GM12878 (cell line): Measurements from ENCODE around the gene MCUB. TPM values are rescaled to one million over a fixed set of nuclear protein-coding genes. Genes with fewer than 3 reads are reported as not detected.

Experiments used
- ATAC-seq: fragments of 200-7000 bp; cut with Tn5 transposase; 3 replicates; pipeline ENCODE4 v1.9.1; 2020; ENCODE audit warnings: mild to moderate bottlenecking, moderate library complexity
- BruUV-seq: library from RNA; stranded (reverse); fragments of 400-500 nt; replicated peaks from 2 replicates; lab custom pipeline; 2021; lab: Mats Ljungman, UMichigan
- CTCF ChIA-PET: fragments of 300-600 bp; sonication (Branson Sonifier 250); formaldehyde crosslinking; extraction: SDS; loops from one replicate; lab custom pipeline; 2021; ENCODE audit warnings: inconsistent platforms; lab: Yijun Ruan, JAX
- POLR2A ChIA-PET: fragments of 350-600 bp; formaldehyde crosslinking; extraction: SDS; loops from one replicate; lab custom pipeline; 2021; ENCODE audit warnings: inconsistent platforms; lab: Charles Lee
- RAD21 ChIA-PET: fragments of 300-600 bp; sonication (Branson Sonifier 250); formaldehyde crosslinking; loops from one replicate; lab custom pipeline; 2023; ENCODE audit warnings: antibody characterized with exemption; ENCODE audit not compliant: unreplicated experiment; lab: Charles Lee
- SMC1A ChIA-PET: fragments of 300-600 bp; sonication (Branson Sonifier 250); formaldehyde crosslinking; loops from one replicate; lab custom pipeline; 2023; ENCODE audit not compliant: unreplicated experiment, uncharacterized antibody; lab: Charles Lee
- DNase-seq: peaks from one replicate; pipeline ENCODE4 v3.0.0-alpha.2; 2011; ENCODE audit warnings: low read depth, low spot score
- FAIRE-seq: peaks from 3 replicates; lab custom pipeline; 2011; peaks lifted over from hg19 to GRCh38; lab: Jason Lieb, UNC
- H2AFZ ChIP-seq: 2 replicates; pipeline ENCODE4 v1.6.0; 2011; ENCODE audit warnings: low read depth, low read length, control low read depth; ENCODE audit not compliant: control insufficient read depth
- H3K27ac ChIP-seq: 2 replicates; pipeline ENCODE4 v1.5.1; 2011; ENCODE audit warnings: control low read depth; ENCODE audit not compliant: control insufficient read depth, insufficient read depth
- H3K27me3 ChIP-seq, 2 experiments: replicated peaks in 1 of 2; 2 replicates each; pipeline versions ENCODE4 v1.6.0 to v1.6.1; 2011; ENCODE audit warnings: low read length in 1 of 2; ENCODE audit not compliant: control insufficient read depth in 2 of 2, insufficient read depth in 2 of 2
- H3K36me3 ChIP-seq, 2 experiments: 2 replicates each; pipeline ENCODE4 v1.5.1; 2011; ENCODE audit warnings: low read length in 1 of 2; ENCODE audit not compliant: control insufficient read depth in 2 of 2, insufficient read depth in 2 of 2
- H3K4me1 ChIP-seq: 2 replicates; pipeline ENCODE4 v1.6.1; 2011; ENCODE audit warnings: mild to moderate bottlenecking, low read length, moderate library complexity, mixed read lengths; ENCODE audit not compliant: control insufficient read depth, insufficient read depth
- H3K4me2 ChIP-seq: 2 replicates; pipeline ENCODE4 v1.6.0; 2011; ENCODE audit warnings: control low read depth; ENCODE audit not compliant: control insufficient read depth, insufficient read depth
- H3K4me3 ChIP-seq: fragments of 200-600 bp; sonication (generic); 2 replicates; pipeline ENCODE4 v1.5.1; 2016
- H3K79me2 ChIP-seq: 2 replicates; pipeline ENCODE4 v1.6.0; 2011; ENCODE audit warnings: low read length; ENCODE audit not compliant: control insufficient read depth, insufficient read depth
- H3K9ac ChIP-seq: 2 replicates; pipeline ENCODE4 v1.8.0; 2011; ENCODE audit warnings: low read length, control low read depth, mixed read lengths; ENCODE audit not compliant: control insufficient read depth, insufficient read depth
- H3K9me3 ChIP-seq: replicated peaks from 3 replicates; pipeline ENCODE4 v1.5.1; 2011; ENCODE audit warnings: mild to moderate bottlenecking, low read length; ENCODE audit not compliant: control insufficient read depth, insufficient read depth
- H4K20me1 ChIP-seq: 2 replicates; pipeline ENCODE4 v1.6.0; 2011; ENCODE audit not compliant: control insufficient read depth, insufficient read depth
- EGR1 ChIP-seq, 2 experiments: IDR thresholded peaks; 1 replicate in 1 of 2; 2 replicates in 1 of 2; pipeline ENCODE4 v1.6.1; 2011 to 2012; ENCODE audit warnings: low read depth in 2 of 2, low read length in 2 of 2, borderline replicate concordance in 1 of 2, mild to moderate bottlenecking in 1 of 2, moderate library complexity in 1 of 2
- GATAD2B ChIP-seq: fragments of 450-650 bp; conservative IDR thresholded peaks from 2 replicates; pipeline ENCODE4 v1.6.1; 2017; ENCODE audit warnings: low read depth, mild to moderate bottlenecking, moderate library complexity
- ZNF622 ChIP-seq: fragments of 450-650 bp; IDR thresholded peaks from 2 replicates; pipeline ENCODE4 v1.6.1; 2017; ENCODE audit warnings: mild to moderate bottlenecking, inconsistent platforms
- WGBS: methylation state at CpG from one replicate; pipeline ENCODE4 v1.1.6; 2016; ENCODE audit warnings: low lambda C conversion rate; ENCODE audit not compliant: insufficient replicate concordance, insufficient coverage; ENCODE audit errors: missing lambda C conversion rate; 5-methylcytosine and 5-hydroxymethylcytosine counted together
- in situ Hi-C: fragments of 300-500 bp; cut with MboI; formaldehyde crosslinking; loops from 9 replicates; pipeline ENCODE4 v1.14.3; 2018; ENCODE audit warnings: mixed read lengths
- intact Hi-C: fragments of 100-400 bp; cut with micrococcal nuclease; formaldehyde crosslinking; loops from one replicate; pipeline ENCODE4 v1.14.2; 2022; ENCODE audit not compliant: unreplicated experiment
- polyA plus RNA-seq, 11 experiments: library from polyadenylated mRNA; depleted of rRNA in 4 of 11; unstranded in 6 of 11; stranded (reverse) in 5 of 11; fragments of >200 nt; fragmentation: Nextera tagmentation in 4 of 11; fragmentation: Illumina TruSeq in 1 of 11; extraction: Ambion mirVana in 4 of 11; extraction: Trizol in 1 of 11; gene quantifications; 1 replicate in 1 of 11; 2 replicates in 10 of 11; pipeline versions ENCODE4 v1.2.1 to v1.2.3, GENCODE V29; 2011 to 2016; ENCODE audit warnings: inconsistent platforms in 2 of 11, missing spikeins in 2 of 11, low read depth in 1 of 11
- total RNA-seq, 4 experiments: library from RNA; depleted of rRNA in 3 of 4; stranded (reverse); fragments of >200 nt in 3 of 4; fragmentation: Illumina TruSeq in 1 of 4; extraction: Trizol in 1 of 4; gene quantifications; 2 replicates each; pipeline versions ENCODE4 v1.2.1 to v1.2.3, GENCODE V29; 2013 to 2021
- TF ChIP-seq, protein P1 (sequence below): fragments of 450-650 bp; IDR thresholded peaks from 2 replicates; pipeline ENCODE4 v1.6.1; 2016; ENCODE audit warnings: mild to moderate bottlenecking
- TF ChIP-seq, protein P2 (sequence below): fragments of 450-650 bp; IDR thresholded peaks from 2 replicates; pipeline ENCODE4 v1.6.1; 2016; ENCODE audit warnings: mild to moderate bottlenecking
- TF ChIP-seq, protein P3 (sequence below): fragments of 450-650 bp; formaldehyde crosslinking; IDR thresholded peaks from 2 replicates; pipeline ENCODE4 v1.4.0; 2022; ENCODE audit warnings: mild to moderate bottlenecking, moderate library complexity

MCUB gene
- total and polyA plus RNA-seq, 10 of the 15 experiments (the other 5 are each of a cell fraction or from before 2014, with no cell fraction given): 4.7 to 63.7 (median 39.4) TPM

DNA sequence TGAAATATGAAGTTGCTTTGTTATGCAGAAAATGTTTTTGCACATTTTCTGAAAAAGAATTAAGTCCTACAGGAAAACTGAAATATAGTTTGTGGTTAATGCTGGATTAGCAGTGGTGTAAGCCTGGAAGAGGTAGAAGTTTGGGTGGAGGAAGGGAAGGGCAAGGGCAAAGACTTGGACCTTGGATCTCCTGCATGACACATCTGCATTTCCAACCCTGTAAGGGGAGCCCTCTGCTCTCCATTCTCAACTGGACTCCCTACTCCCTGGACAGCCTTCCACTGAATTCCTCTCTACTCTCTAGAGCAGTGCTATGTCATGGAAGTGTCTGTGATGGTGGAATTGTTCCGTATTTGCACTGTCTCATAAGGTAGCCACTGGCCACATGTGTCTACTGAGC is 138.6 kb downstream of the MCUB start:
- Histone ChIP-seq H3K27me3 (no peaks in the 10 kb centered on the region), H3K9ac (no peak overlapping the region), H3K27ac (no peak overlapping the region), H3K9me3 (no peaks in the 10 kb centered on the region), H2AFZ (no peak overlapping the region), H3K4me3 (no peak overlapping the region), H3K4me1 (peaks cover 14% of the 10 kb centered on the region), H4K20me1 (no peaks in the 10 kb centered on the region), H3K79me2 (peaks cover 6% of the 10 kb centered on the region), H3K36me3 (peaks cover 0 to 4% of the 10 kb centered on the region in 2 experiments; a peak in 2 of 4 replicates), H3K4me2 (no peak overlapping the region; the same call in 1 of the 2 replicates)
- intact Hi-C loops (no loop called here), in situ Hi-C loops (no loop called here)
- ChIA-PET SMC1A (interaction anchor here (4.1 to 6.3 kb wide), 2 partner anchors 8 to 33 kb away, joined by 18 to 27 read pairs; no protein-coding TSS in a partner anchor), CTCF (interaction anchor here (0.7 to 1.1 kb wide), 3 partner anchors 14 to 519 kb away, joined by 3 to 4 read pairs (median 3); partner anchors contain the start of gene CFI), POLR2A (interaction anchor here (1.1 kb wide), 1 partner anchor 135 kb away, joined by 3 read pairs; no protein-coding TSS in a partner anchor), RAD21 (no interaction called here)
- FAIRE-seq (no peak), DNase-seq (no peak), ATAC-seq (no peak)
- 89% methylated on average over 1 of the region's 1 CpG for WGBS
- BruUV-seq: no TSS peak
- TF ChIP-seq GATAD2B: no peak
- TF ChIP-seq, protein P1, sequence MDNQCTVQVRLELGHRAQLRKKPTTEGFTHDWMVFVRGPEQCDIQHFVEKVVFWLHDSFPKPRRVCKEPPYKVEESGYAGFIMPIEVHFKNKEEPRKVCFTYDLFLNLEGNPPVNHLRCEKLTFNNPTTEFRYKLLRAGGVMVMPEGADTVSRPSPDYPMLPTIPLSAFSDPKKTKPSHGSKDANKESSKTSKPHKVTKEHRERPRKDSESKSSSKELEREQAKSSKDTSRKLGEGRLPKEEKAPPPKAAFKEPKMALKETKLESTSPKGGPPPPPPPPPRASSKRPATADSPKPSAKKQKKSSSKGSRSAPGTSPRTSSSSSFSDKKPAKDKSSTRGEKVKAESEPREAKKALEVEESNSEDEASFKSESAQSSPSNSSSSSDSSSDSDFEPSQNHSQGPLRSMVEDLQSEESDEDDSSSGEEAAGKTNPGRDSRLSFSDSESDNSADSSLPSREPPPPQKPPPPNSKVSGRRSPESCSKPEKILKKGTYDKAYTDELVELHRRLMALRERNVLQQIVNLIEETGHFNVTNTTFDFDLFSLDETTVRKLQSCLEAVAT: no peak
- TF ChIP-seq, protein P2, sequence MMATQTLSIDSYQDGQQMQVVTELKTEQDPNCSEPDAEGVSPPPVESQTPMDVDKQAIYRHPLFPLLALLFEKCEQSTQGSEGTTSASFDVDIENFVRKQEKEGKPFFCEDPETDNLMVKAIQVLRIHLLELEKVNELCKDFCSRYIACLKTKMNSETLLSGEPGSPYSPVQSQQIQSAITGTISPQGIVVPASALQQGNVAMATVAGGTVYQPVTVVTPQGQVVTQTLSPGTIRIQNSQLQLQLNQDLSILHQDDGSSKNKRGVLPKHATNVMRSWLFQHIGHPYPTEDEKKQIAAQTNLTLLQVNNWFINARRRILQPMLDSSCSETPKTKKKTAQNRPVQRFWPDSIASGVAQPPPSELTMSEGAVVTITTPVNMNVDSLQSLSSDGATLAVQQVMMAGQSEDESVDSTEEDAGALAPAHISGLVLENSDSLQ: no peak
- TF ChIP-seq, protein P3, sequence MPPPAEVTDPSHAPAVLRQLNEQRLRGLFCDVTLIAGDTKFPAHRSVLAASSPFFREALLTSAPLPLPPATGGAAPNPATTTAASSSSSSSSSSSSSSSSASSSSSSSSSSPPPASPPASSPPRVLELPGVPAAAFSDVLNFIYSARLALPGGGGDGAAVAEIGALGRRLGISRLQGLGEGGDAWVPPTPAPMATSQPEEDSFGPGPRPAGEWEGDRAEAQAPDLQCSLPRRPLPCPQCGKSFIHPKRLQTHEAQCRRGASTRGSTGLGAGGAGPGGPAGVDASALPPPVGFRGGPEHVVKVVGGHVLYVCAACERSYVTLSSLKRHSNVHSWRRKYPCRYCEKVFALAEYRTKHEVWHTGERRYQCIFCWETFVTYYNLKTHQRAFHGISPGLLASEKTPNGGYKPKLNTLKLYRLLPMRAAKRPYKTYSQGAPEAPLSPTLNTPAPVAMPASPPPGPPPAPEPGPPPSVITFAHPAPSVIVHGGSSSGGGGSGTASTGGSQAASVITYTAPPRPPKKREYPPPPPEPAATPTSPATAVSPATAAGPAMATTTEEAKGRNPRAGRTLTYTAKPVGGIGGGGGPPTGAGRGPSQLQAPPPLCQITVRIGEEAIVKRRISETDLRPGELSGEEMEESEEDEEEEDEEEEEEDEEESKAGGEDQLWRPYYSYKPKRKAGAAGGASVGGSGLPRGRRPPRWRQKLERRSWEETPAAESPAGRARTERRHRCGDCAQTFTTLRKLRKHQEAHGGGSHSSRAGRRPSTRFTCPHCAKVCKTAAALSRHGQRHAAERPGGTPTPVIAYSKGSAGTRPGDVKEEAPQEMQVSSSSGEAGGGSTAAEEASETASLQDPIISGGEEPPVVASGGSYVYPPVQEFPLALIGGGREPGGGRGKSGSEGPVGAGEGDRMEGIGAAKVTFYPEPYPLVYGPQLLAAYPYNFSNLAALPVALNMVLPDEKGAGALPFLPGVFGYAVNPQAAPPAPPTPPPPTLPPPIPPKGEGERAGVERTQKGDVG (CRISPR knock-in tag): no peak
- no peak for TF ChIP-seq ZNF622
- TF ChIP-seq EGR1 (IDR thresholded peaks at IDR 0.05; ENCODE audit: borderline replicate concordance in 1 of 2, low read depth in 2 of 2, low read length in 2 of 2): no peak
